Testis (tissue), 3 donors: ENCODE data around the gene NOC2L. TPM values are rescaled to one million over a fixed set of nuclear protein-coding genes. Genes with fewer than 3 reads are reported as not detected.
A peak's percentile ranks its signal among the peaks of the same experiment; 100 is the strongest.

Experiments
- DNase-seq: peaks from one replicate; pipeline ENCODE4 v3.0.0-alpha.2; 2019
- H3K27ac ChIP-seq, 2 donors: fragments of 200-600 bp; sonication (generic); one replicate each; pipeline ENCODE4 v1.5.1; 2019
- H3K27me3 ChIP-seq: fragments of 200-600 bp; sonication (generic); one replicate; pipeline ENCODE4 v1.5.1; 2019
- H3K36me3 ChIP-seq: fragments of 200-600 bp; sonication (generic); one replicate; pipeline ENCODE4 v1.5.1; 2017; ENCODE audit warnings: low read depth; ENCODE audit errors: missing control alignments
- H3K4me1 ChIP-seq: fragments of 200-600 bp; sonication (generic); one replicate; pipeline ENCODE4 v1.5.1; 2019
- H3K4me3 ChIP-seq, 2 donors: fragments of 200-600 bp; sonication (generic); one replicate each; pipeline ENCODE4 v1.5.1; 2017 to 2019
- H3K9me3 ChIP-seq: fragments of 200-600 bp; sonication (generic); one replicate; pipeline ENCODE4 v1.5.1; 2017
- CTCF ChIP-seq, 3 experiments: fragments of 450-650 bp in 2 of 3; fragments of 200-600 bp in 1 of 3; sonication (generic) in 1 of 3; IDR thresholded peaks; one replicate each; pipeline ENCODE4 v1.5.1; 2016 to 2019; ENCODE audit warnings: antibody characterized with exemption in 3 of 3, mild to moderate bottlenecking in 2 of 3, moderate library complexity in 1 of 3
- POLR2A ChIP-seq: fragments of 450-650 bp; IDR thresholded peaks from one replicate; pipeline ENCODE4 v1.6.1; 2017; ENCODE audit warnings: antibody characterized with exemption, mild to moderate bottlenecking, moderate library complexity
- WGBS, 2 donors: methylation state at CpG; one replicate each; pipeline ENCODE4 v1.1.5; 2018; 5-methylcytosine and 5-hydroxymethylcytosine counted together
- intact Hi-C: fragments of 100-400 bp; cut with DNase I; formaldehyde crosslinking; loops from one replicate; pipeline ENCODE4 v1.15.1; 2023; ENCODE audit warnings: low total_unique reads
- polyA plus RNA-seq: library from polyadenylated mRNA; stranded (reverse); fragments of 350-450 nt; fragmentation: Illumina TruSeq; extraction: RNeasy Lipid Tissue Mini Kit (QIAGEN cat#74804); gene quantifications from one replicate; pipeline ENCODE4 v1.2.3, GENCODE V29; 2014; ENCODE audit warnings: low read depth, low replicate concordance; ENCODE audit not compliant: insufficient read depth
- total RNA-seq, 2 donors: library from RNA; depleted of rRNA; stranded (reverse); fragments of >200 nt; gene quantifications; one replicate each; pipeline ENCODE4 v1.2.3, GENCODE V29; 2016

NOC2L gene
- total and polyA plus RNA-seq, 3 donors from 2014 or later = 78.3 to 94.0 (median 82.5) TPM

- no peaks in the 10 kb centered on the region for H3K27me3 ChIP-seq
Observed at GRCh38 chr1:916173-917075, 42.6 kb downstream of the NOC2L start.

GRCh38 chr1:915295-916172 lies 43.5 kb downstream of the NOC2L start:
- 80 to 83% methylated on average over 21 to 28 of the region's 28 CpGs for WGBS, 2 donors
- Histone ChIP-seq H3K4me3 (no peak overlapping the region), H3K9me3 (no peaks in the 10 kb centered on the region), H3K27ac (no peak overlapping the region), H3K4me1 (peaks cover 15% of the 10 kb centered on the region), H3K27me3 (no peaks in the 10 kb centered on the region), H3K36me3 (no peaks in the 10 kb centered on the region)
- TF ChIP-seq POLR2A = no peak
- TF ChIP-seq CTCF (IDR thresholded peaks at IDR 0.05) = no peak
- DNase-seq = no peak
- intact Hi-C loops = no loop called here

More at GRCh38 chr1:916173-917075, 42.6 kb downstream of the NOC2L start:
- 26 to 40% methylated on average over 25 to 30 of the region's 31 CpGs for WGBS, 2 donors
- peaks cover 23% of the 10 kb centered on the region for H3K4me1 ChIP-seq
- intact Hi-C loops = no loop called here
- no peak overlapping the region for H3K27ac ChIP-seq
- peak; percentile 61 for DNase-seq
- H3K9me3 ChIP-seq = no peaks in the 10 kb centered on the region
- no peak for TF ChIP-seq CTCF (IDR thresholded peaks at IDR 0.05)
- no peak for TF ChIP-seq POLR2A
- H3K4me3 ChIP-seq = no peak overlapping the region
- H3K36me3 ChIP-seq = no peaks in the 10 kb centered on the region

GRCh38 chr1:914891-915280 lies 44.2 kb downstream of the NOC2L start:
- DNase-seq = no peak
- intact Hi-C loops = no loop called here
- TF ChIP-seq POLR2A (no peak), CTCF (IDR thresholded peaks at IDR 0.05) (no peak)
- Histone ChIP-seq H3K4me1 (peaks cover 12% of the 10 kb centered on the region), H3K36me3 (no peaks in the 10 kb centered on the region), H3K27me3 (no peaks in the 10 kb centered on the region), H3K4me3 (no peak overlapping the region), H3K27ac (no peak overlapping the region), H3K9me3 (no peaks in the 10 kb centered on the region)
- WGBS, 2 donors = 90 to 92% methylated on average over 6 of the region's 6 CpGs

- H3K27me3 ChIP-seq = no peaks in the 10 kb centered on the region
- DNase-seq = no peak
- H3K9me3 ChIP-seq = no peaks in the 10 kb centered on the region
- no peak overlapping the region for H3K4me3 ChIP-seq
- no peak overlapping the region for H3K27ac ChIP-seq
- peaks cover 12% of the 10 kb centered on the region for H3K4me1 ChIP-seq
- intact Hi-C loops = no loop called here
- no peaks in the 10 kb centered on the region for H3K36me3 ChIP-seq
- no peak for TF ChIP-seq POLR2A
- no peak for TF ChIP-seq CTCF (IDR thresholded peaks at IDR 0.05)
- 80 to 88% methylated on average over 10 to 21 of the region's 21 CpGs for WGBS, 2 donors
Observed at GRCh38 chr1:914131-914890, 44.7 kb downstream of the NOC2L start.
